AG04450 (cell line): ENCODE results near the gene CCL15. TPM values are rescaled to one million over a fixed set of nuclear protein-coding genes. Genes with fewer than 3 reads are reported as not detected.
A peak's percentile ranks its signal among the peaks of the same experiment; 100 is the strongest.

Experiments used
- CTCF ChIA-PET: fragments of 300-600, 350-600 bp; formaldehyde crosslinking; extraction: SDS; loops from one replicate; lab custom pipeline; 2022; ENCODE audit warnings: antibody characterized with exemption, inconsistent platforms; lab: Charles Lee
- POLR2A ChIA-PET: fragments of 350-600 bp; formaldehyde crosslinking; extraction: SDS; loops from one replicate; lab custom pipeline; 2021; ENCODE audit warnings: antibody characterized with exemption, inconsistent platforms; lab: Yijun Ruan, JAX
- DNase-seq: peaks from one replicate; pipeline ENCODE4 v3.0.0-alpha.2; 2011; ENCODE audit warnings: low read depth, low spot score
- H3K27ac ChIP-seq: one replicate; pipeline ENCODE4 v1.5.1; 2012; ENCODE audit warnings: low read depth, low read length, control low read depth
- H3K27me3 ChIP-seq: one replicate; pipeline ENCODE4 v1.6.0; 2012; ENCODE audit warnings: low read length; ENCODE audit not compliant: control insufficient read depth, insufficient read depth
- H3K4me3 ChIP-seq: 2 replicates; pipeline ENCODE4 v1.5.1; 2011; ENCODE audit warnings: mild to moderate bottlenecking, low read depth, low read length, control low read depth
- H3K9me3 ChIP-seq: 2 replicates; pipeline ENCODE4 v1.5.1; 2012; ENCODE audit warnings: low read length; ENCODE audit not compliant: control insufficient read depth, insufficient read depth
- polyA plus RNA-seq: library from polyadenylated mRNA; depleted of rRNA; stranded (reverse); fragments of >200 nt; gene quantifications from 2 replicates; pipeline ENCODE4 v1.2.3, GENCODE V29; 2011
- TF ChIP-seq, protein P1 (sequence below): IDR thresholded peaks from 2 replicates; pipeline ENCODE4 v1.5.1; 2011; ENCODE audit warnings: low read depth, low read length, control low read depth, inconsistent platforms

Gene CCL15
- polyA plus RNA-seq, 1 experiment: not detected

DNA sequence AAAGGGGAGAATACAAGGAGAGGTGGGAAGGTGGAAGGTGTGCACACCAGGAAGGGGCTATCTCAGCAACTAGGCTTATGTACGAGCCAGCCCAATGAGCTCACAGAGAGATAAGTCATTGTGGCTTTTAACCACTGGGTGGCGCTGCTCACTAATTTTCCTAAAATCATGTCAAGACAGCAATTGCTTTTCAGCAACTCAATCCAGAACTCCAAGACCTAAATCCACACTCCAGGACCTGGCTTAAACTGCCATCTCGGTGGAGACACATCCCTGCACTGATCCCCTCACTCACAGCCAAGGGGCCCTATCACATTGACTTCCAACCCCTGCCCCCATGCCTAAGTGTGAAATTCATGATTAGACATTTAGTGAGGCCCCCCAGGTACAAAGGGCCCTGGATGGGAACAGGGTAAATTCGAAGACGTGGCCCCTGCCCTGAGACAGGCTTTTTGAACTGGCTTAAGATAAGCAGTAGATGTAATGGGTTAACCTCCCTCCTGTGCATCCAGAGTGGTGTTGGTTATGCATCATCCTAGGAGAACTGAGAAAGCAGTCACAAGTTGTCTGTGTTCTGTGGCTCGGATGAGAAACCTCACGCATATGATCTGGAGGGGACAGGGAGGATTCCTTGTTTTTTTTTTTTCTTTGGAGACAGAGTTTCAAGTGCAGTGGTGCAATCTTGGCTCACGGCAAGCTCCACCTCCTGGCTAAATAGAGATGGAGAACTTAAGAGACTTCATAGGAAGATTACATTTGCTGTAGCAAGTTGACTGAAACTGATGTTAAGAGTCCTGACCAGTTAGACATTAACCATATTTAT is 31.6 kb downstream of the CCL15 start:
- TF ChIP-seq, protein P1, sequence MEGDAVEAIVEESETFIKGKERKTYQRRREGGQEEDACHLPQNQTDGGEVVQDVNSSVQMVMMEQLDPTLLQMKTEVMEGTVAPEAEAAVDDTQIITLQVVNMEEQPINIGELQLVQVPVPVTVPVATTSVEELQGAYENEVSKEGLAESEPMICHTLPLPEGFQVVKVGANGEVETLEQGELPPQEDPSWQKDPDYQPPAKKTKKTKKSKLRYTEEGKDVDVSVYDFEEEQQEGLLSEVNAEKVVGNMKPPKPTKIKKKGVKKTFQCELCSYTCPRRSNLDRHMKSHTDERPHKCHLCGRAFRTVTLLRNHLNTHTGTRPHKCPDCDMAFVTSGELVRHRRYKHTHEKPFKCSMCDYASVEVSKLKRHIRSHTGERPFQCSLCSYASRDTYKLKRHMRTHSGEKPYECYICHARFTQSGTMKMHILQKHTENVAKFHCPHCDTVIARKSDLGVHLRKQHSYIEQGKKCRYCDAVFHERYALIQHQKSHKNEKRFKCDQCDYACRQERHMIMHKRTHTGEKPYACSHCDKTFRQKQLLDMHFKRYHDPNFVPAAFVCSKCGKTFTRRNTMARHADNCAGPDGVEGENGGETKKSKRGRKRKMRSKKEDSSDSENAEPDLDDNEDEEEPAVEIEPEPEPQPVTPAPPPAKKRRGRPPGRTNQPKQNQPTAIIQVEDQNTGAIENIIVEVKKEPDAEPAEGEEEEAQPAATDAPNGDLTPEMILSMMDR: peak; percentile 80
- Histone ChIP-seq H3K9me3 (no peaks in the 10 kb centered on the region), H3K27ac (no peak overlapping the region), H3K4me3 (no peak overlapping the region), H3K27me3 (no peaks in the 10 kb centered on the region)
- ChIA-PET POLR2A (no interaction called here), CTCF (interaction anchor here (0.6 to 5.9 kb wide), 27 partner anchors 8 to 513 kb away, joined by 3 to 111 read pairs (median 4); partner anchors contain the start of genes C17orf50 and CCL16)
- peak; percentile 58 for DNase-seq

DNA sequence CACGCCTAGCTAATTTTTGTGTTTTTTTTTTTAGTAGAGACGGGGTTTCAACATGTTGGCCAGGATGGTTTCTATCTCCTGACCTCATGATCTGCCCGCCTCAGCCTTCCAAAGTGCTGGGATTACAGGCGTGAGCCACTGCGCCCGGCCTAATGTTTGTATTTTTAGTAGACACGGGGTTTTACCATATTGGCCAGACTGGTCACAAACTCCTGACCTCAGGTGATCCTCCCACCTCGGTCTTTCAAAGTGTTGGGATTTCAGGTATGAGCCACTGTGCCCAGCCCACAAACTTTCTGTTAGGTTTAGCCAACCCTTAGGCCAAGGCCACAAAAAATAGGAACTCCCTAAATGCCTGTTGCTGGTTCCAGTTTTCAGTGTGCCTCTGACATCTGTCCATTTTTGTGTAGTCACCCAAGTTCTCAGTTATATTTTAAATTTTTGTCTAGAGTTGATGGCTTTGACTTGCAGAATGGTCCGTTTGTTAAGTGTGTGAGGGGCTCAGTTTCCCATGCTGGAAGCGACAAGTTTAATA is 32.8 kb downstream of the CCL15 start:
- CTCF ChIA-PET: interaction anchor here (0.7 to 5.9 kb wide), 18 partner anchors 7 to 514 kb away, joined by 3 to 111 read pairs (median 5); partner anchors contain the start of gene C17orf50
- DNase-seq: no peak
- TF ChIP-seq, protein P1: no peak
- H3K27me3 ChIP-seq: no peaks in the 10 kb centered on the region
- no peak overlapping the region for H3K4me3 ChIP-seq
- POLR2A ChIA-PET: no interaction called here
- no peaks in the 10 kb centered on the region for H3K9me3 ChIP-seq
- H3K27ac ChIP-seq: no peak overlapping the region

DNA sequence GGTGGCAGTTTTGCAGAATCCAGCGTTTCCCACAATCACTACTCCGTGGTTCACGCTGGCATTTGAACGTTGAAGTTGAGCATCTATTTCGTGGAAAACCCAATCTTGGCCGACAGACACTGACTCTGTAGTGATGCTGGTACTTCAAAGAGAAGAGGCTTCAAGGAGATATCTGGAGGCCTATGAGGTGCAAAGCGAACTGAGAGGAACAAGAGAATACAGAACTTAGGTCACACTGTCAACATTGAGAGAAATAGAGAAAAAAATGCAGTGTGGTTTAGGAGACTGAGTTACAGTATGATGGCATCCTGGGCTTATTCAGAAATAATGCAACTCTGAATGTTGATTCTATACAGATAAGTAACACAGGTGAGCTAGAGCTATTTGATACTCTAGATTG is 36.1 kb downstream of the CCL15 start:
- POLR2A ChIA-PET: no interaction called here
- Histone ChIP-seq H3K9me3 (no peaks in the 10 kb centered on the region), H3K27me3 (no peaks in the 10 kb centered on the region), H3K4me3 (no peak overlapping the region), H3K27ac (no peak overlapping the region)
- DNase-seq: no peak
- CTCF ChIA-PET: no interaction called here
- TF ChIP-seq, protein P1: no peak

DNA sequence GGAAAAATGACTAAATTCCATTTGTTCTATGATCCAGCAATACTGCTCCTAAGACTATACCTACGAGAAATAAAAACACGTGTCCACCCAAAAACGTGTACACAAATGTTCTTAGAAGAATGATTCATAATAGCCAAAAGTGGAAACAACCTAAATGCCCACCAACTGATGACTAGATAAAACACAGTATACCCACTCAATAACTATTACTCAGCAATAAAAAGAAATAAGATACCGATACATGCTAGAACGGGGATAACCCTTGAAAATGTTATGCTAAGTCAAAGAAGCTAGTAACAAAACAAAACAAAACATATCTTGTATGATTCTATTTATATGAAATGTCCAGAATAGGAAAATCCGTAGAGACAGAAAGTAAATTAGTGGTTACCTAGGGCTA is 37.7 kb downstream of the CCL15 start:
- H3K27me3 ChIP-seq: no peaks in the 10 kb centered on the region
- DNase-seq: no peak
- no peaks in the 10 kb centered on the region for H3K9me3 ChIP-seq
- TF ChIP-seq, protein P1: no peak
- H3K4me3 ChIP-seq: no peak overlapping the region
- ChIA-PET CTCF (interaction anchor here (0.7 to 1.1 kb wide), 2 partner anchors 185 to 186 kb away, joined by 3 to 4 read pairs; no protein-coding TSS in a partner anchor), POLR2A (interaction anchor here (0.6 kb wide), 1 partner anchor 137 kb away, joined by 4 read pairs; no protein-coding TSS in a partner anchor)
- H3K27ac ChIP-seq: no peak overlapping the region

DNA sequence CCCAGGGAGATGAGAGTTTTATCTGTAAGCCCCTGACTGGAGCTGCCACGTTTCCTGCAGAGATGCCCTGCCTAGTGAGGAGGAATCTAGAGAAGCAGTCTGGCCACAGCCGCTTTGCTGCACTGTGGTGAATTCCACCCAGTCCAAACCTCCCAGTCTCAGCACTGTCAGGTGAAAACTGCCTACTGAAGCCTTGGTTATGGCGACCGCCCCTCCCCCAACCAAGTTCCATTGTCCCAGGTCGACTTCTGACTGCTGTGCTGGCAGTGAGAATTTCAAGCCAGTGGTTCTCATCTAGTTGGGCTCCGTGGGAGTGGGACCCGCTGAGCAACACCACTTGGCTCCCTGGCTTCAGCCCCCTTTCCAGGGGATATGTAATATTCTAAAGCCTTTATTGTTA is 47.6 kb downstream of the CCL15 start:
- no peak overlapping the region for H3K27ac ChIP-seq
- POLR2A ChIA-PET: no interaction called here
- CTCF ChIA-PET: no interaction called here
- H3K9me3 ChIP-seq: no peaks in the 10 kb centered on the region
- no peak for DNase-seq
- no peak overlapping the region for H3K4me3 ChIP-seq
- H3K27me3 ChIP-seq: no peaks in the 10 kb centered on the region
- TF ChIP-seq, protein P1: no peak
